ENCODE measurements around the gene DTX3.
"Not testable (repeated sequence)": the region's sequence is repeated elsewhere in the genome, so short reads cannot be mapped to it uniquely, and the experiment has no call there.

Gene DTX3

DNA sequence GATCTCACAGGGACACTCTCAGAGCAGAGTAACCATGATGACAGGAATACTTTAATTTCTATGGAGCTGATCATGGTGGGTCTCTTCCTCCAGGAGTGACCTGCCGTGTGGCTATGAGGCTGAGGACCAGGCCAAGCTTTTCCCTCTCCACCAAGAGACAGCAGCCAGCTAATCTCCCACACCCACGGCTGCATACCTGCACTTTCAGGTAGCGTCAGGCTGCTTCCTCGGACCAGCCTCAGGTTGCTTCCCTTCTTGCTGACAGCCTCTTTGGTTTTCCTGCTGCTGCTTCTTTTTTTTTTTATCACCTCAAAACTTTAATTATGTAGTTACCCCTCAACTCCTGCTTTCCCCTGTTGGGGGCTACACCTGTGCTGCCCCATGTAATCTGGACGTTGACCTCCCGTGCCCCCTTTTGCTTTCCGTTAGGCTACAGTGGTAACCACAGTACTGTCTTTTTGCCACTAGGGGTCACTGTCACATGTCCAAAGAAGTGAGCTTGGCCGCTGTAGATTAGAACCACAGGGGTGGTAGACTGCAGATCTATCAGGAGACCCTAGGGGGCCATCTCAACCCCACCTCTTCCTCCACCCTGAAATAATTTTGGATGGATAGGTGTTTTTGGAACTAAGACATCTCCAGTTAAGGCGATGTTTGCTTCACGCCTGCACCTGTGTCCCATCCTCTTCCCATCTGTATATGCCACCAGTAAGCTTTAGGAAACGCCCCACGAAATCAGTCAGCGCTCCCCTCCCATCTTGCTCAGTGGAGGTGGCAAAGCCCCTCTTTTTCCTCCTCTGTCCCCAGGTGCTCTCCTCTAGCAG is 21.4 kb upstream of the DTX3 start:
- peak; percentile 84 for DNase-seq

- DNase-seq: no peak
Observed at GRCh38 chr12:57584050-57584449, 20.6 kb upstream of the DTX3 start.

DNA sequence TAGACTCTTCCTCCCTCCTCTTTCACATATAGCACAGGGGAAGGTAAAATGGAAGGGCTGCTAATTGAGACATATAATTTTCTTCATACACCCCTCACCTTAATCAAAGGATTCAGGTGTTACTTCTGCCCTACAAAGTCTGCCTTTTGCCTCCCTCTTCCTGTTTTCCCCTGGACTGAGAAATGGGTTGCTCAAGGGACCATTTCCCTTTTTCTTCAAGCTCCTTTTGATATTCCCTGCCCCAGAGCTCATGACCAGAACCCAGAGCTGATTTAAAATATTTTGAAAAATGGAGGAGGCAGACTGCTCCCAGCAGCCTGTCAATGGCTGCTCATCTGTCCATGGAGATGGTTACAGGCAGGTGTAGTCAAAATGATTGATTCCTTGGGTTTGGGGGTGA is 19.9 kb upstream of the DTX3 start:
- no peak for DNase-seq

DNA sequence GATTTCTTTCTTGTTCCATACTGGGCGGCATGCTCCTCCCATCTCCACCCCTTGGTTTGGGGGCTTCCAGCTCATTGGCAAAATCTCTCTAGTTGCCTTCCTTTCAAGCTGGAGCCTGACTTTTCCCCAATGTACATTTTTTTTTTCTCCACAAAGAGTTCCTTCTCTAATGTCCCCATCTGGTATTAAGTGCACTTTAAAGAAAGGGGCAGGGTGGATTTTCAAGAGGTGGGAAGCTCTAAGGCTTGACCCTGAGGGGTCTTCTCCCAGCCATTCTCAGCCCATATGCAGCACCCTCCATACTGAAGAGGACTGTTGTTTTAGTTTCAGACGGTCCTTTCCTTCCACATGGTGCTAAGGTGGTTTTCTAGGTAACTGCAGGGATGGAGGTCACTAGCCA is 19.5 kb upstream of the DTX3 start:
- DNase-seq: no peak

GRCh38 chr12:57586128-57586527 is 18.5 kb upstream of the DTX3 start:
- DNase-seq: no peak

- DNase-seq: no peak
Observed at GRCh38 chr12:57586832-57587429, 17.7 kb upstream of the DTX3 start.

DNA sequence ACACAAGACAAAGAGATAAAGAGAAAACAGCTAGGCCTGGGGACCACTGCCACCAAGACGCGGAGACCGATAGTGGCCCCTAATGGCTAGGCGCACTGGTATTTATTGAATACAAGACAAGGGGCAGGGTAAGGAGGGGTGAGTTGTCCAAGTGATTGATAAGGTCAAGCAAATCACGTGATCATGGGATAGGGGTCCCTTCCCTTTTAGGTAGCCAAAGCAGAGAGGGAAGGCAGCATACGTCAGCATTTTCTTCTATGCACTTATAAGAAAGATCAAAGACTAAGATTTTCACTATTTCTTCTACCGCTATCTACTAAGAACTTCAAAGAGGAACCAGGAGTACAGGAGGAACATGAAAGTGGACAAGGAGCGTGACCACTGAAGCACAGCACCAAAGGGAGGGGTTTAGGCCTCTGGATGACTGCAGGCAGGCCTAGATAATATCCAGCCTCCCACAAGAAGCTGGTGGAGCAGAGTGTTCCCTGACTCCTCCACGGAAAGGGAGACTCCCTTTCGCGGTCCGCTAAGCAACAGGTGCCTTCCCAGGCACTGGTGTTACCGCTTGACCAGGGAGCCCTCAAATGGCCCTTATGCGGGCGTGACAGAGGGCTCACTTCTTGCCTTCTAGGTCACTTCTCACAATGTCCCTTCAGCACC is 15.5 kb upstream of the DTX3 start:
- not testable (repeated sequence) for DNase-seq

DNA sequence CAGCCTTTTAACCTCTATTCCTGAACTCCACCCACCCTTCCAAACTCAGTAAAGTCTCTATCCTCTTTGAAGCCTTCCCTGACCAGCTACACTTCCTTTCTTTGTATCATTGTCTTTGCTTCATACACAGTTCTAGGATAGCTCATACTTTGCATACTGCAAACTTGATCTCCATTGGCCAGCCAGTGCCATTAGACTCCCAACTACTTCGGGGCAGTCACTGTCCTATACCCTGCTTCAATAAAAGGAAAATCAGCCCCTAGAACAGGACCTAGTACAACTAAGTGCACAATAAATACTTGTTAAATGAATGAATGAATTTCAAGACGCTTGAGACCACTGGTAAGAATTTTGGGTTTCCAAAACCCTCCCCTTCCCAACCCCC is 14.2 kb upstream of the DTX3 start:
- no peak for DNase-seq

DNA sequence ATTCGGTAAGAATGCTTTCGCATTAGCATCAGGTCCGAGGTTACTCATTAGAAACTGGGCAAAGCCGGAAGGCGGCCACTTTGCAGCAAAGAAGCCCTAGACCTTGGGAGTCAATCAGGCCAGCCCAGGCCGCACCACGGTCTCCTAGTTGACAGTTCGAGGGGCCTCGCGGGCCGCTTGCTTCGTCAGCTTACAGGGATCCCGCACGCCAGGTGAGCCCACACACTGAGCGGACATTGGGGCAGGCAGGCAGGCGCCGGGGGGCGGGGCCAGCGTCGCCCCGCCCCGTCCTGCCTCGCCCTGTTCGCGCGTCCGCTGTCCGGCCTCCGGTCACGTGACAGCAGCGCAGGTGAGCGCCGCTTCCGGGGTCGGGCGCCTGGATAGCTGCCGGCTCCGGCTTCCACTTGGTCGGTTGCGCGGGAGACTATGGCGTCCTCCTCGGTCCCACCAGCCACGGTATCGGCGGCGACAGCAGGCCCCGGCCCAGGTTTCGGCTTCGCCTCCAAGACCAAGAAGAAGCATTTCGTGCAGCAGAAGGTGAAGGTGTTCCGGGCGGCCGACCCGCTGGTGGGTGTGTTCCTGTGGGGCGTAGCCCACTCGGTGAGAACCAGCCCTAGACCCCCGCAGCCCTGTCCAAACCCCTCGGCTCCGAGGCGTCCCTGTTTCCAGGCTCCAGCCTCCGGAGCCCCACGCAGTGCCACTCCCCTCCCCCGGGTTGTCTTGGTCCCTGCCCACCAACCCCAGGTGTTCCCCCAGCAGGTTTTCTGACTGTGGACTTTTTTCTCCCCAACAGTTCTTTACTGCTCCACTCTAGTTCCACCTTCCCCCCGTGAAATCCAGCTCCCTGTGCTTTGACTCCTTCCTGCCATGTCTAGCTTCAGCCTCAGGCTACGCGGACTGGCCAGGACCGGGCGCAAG is 13.5 kb upstream of the DTX3 start, which contains the start of gene PIP4K2C:
TSS of gene PIP4K2C (plus strand) at position 329 of the 918 bp plus-strand sequence. CDS start at position 427, 98 bp downstream.
- peak; percentile 77 for DNase-seq

DNA sequence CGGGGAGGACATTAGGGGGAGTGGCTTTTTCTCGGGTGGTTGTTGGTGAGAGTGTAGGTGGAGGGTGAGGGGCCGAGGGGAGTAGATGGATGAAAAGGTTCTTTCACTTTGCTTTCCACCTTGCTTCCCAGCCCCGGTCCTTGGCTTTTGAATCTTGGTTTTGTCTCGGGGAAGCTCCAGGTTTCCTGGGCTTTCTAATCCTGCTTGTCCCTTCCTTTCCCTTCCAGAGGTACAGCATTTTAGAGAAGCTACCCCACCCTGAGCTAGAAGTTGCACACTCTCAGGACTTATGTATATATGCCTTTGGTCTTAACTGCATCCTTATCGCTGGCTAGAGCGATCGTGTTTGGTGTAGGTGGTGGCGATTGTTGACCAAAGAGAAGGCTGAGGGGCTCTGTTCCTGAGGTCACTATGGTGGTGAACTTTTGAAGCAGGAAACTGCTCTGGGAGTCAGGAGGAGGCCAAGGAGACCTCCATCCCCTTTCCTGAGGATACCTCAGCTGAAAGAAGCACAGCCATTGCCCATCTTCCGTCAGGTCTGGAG is 12.8 kb upstream of the DTX3 start:
- DNase-seq: no peak

DNA sequence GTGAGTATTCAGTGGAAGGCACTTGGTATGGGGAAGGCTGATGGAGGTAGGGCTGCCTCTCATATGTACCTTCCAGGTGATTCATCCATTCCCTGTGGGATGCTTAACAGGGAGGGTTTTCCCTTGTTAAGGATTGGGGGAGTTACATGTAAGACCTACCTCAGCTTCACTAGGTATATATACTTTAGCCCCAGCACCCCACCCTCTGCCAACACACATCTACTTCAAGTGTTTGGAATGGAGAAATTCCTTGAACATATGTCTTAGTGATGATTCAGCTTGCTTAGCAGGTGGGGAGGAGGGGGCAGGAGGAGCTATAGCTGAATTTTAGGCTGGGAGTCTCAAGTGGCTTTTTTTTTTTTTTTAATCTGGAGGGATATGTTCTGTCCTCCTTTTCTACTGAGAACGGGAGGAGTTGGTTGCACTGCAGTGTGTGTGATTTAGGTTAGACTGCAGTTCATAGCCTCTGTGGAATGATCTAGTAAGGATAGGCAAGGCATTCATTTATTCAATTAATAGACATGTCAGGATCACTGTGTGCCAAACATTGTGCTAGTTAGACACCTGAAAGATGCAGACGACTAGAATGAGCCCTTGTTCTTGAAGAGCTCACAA is 12.0 kb upstream of the DTX3 start:
- DNase-seq: no peak

GRCh38 chr12:57593187-57593586 is 11.4 kb upstream of the DTX3 start:
- no peak for DNase-seq

- DNase-seq: no peak
Observed at GRCh38 chr12:57600395-57600794, 4.2 kb upstream of the DTX3 start.

DNA sequence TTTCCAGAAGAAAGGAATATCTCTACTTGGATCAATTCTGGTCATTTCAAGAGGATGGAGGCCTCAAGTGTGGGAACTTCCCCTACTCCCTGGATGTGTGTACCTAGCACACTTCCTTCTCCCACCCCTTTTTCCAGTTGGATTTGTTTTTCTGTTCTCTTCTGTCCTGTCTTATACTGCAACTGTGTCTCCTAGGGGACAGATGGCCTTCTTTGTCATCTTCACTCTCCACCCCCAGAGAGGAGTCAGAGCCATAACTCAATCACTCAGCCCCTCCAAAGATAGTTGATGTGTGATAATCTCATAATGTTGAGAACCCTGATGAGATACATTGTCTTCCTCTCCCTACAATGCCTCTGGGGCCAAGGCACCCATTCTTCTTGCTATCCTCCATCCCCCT is 2.1 kb upstream of the DTX3 start:
- DNase-seq: no peak

DNA sequence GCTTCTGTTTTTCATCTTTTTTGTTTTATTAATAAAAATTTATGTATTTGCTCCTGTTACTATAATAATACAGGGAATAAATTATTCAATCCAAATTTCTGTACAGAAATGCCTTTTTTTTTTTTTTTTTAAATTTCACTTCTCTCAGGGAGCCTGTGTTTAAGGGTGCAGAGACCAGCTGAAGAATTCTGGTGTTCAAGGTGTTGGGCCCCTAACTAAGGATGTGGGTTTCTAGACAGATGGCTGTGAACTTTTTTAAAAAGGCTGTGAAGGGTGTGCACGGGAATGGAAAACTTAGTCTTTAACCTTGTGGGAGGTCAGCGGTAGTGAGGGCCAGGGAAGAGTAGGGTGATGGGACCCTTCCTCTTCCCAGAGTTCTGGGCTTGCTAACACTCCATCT is 1.3 kb upstream of the DTX3 start:
- no peak for DNase-seq

- no peak for DNase-seq
Observed at GRCh38 chr12:57603815-57604453, 690 bp upstream of the DTX3 start.

DNA sequence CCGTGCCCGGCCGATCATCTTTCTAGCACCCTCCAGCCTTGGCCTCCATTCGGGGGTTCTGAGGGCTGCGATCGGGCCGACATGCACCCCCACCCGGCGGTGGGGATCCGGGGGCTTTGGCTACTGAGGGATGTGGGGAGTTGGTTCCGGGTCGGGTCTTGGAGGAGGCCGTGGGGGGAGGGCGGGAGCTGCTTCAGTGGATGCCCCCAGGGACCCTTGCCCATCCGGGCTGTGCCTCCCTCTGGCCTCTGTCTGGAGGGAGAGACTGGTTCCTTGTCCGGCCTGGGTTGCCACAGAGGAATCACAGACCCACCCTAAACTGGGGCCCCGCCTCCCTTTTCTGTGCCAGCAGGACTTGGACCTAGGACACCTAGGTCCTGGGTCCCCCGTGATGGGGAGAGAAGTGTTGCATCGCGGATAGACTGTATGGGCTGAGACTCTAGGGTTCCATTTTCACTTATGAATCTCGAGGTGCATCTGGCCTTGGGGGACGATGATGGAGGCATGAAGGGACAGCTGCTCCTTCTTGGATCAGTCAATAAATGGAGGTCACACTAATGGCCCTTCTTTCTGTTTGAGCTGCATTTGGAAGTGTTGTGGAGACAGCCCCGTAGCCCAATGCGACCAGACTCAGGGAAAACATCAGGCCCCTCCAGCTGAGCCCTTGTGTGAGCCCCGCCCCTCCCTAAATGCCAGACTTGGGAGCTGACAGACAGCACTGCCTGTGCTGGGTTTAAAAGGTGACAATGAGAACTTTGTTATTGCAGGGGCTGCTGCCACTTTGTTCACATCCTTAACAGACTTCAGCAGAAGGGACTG is 577 bp downstream of the DTX3 start:
- DNase-seq: no peak

GRCh38 chr12:57605811-57606311 is 1.2 kb downstream of the DTX3 start:
- DNase-seq: no peak

- no peak for DNase-seq
Observed at GRCh38 chr12:57606399-57606798, 1.8 kb downstream of the DTX3 start.

- no peak for DNase-seq
Observed at GRCh38 chr12:57606821-57607220, 2.2 kb downstream of the DTX3 start.
